Mucosa of stomach (tissue), 1 donor: ENCODE data around the gene DR1.

Source experiments
- H3K27me3 ChIP-seq: one replicate; pipeline ENCODE4 v1.7.0; 2013; ENCODE audit warnings: mild to moderate bottlenecking, low read length; ENCODE audit not compliant: control insufficient read depth, insufficient read depth
- H3K36me3 ChIP-seq: one replicate; pipeline ENCODE4 v1.7.0; 2013; ENCODE audit warnings: low read length; ENCODE audit not compliant: control insufficient read depth, insufficient read depth
- H3K4me1 ChIP-seq: one replicate; pipeline ENCODE4 v1.7.0; 2013; ENCODE audit warnings: mild to moderate bottlenecking, low read length; ENCODE audit not compliant: control insufficient read depth, insufficient read depth
- H3K4me3 ChIP-seq: one replicate; pipeline ENCODE4 v1.7.0; 2013; ENCODE audit warnings: low read length
- H3K9ac ChIP-seq: one replicate; pipeline ENCODE4 v1.7.0; 2013; ENCODE audit warnings: mild to moderate bottlenecking, low read length, moderate library complexity
- H3K9me3 ChIP-seq: one replicate; pipeline ENCODE4 v1.7.0; 2013; ENCODE audit warnings: mild to moderate bottlenecking, low read length, moderate library complexity; ENCODE audit not compliant: control insufficient read depth
- donor health status: Pancreatic carcinoma.

The DR1 gene

GRCh38 chr1:93415296-93415695, 69.6 kb downstream of the DR1 start:
- Histone ChIP-seq H3K36me3 (no peaks in the 10 kb centered on the region), H3K4me1 (peaks cover 4% of the 10 kb centered on the region), H3K9me3 (no peaks in the 10 kb centered on the region), H3K4me3 (no peak overlapping the region), H3K9ac (no peak overlapping the region), H3K27me3 (no peaks in the 10 kb centered on the region)

- H3K9me3 ChIP-seq = no peaks in the 10 kb centered on the region
- H3K27me3 ChIP-seq = no peaks in the 10 kb centered on the region
- no peaks in the 10 kb centered on the region for H3K36me3 ChIP-seq
- H3K4me1 ChIP-seq = no peaks in the 10 kb centered on the region
- no peak overlapping the region for H3K4me3 ChIP-seq
- no peak overlapping the region for H3K9ac ChIP-seq
These were observed 70.5 kb downstream of the DR1 start for GRCh38 chr1:93416183-93416582.
